ENCODE measurements around the gene DMAC2L.
"Not testable (repeated sequence)": the region's sequence is repeated elsewhere in the genome, so short reads cannot be mapped to it uniquely, and the experiment has no call there.

Gene DMAC2L

GRCh38 chr14:50311337-50311971 lies 670 bp upstream of the DMAC2L start:
- CTCF ChIA-PET, result interaction anchor here (0.8 to 2.7 kb wide), 6 partner anchors 9 to 221 kb away, joined by 3 to 9 read pairs (median 3); partner anchors contain the start of gene MAP4K5
- peak in 1 of 3 donors; percentile 55 for DNase-seq
- POLR2A ChIA-PET, result interaction anchor here (0.9 kb wide), 1 partner anchor 80 kb away, joined by 3 read pairs; the partner anchor contains the start of gene SOS2

DNA sequence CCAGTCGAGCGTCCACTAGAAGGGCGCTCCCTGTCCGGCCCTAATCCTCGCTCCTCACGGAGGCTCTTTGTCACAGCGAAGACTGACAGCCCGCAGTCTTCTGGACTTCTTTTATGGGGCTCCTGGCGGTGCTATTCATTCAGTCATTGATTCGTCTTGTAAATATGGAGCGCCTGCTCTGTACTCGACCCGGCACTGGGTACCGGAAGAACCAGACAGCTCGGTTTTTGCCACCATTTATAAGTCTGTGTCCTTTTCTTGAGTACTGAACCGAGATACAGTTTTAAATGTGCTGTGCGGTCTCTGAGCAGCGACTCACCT lies 570 bp downstream of the DMAC2L start:
- Histone ChIP-seq H3K4me3 (ENCODE audit: control insufficient read depth in 1 of 7, extremely low read depth in 1 of 7, insufficient read depth in 4 of 7, low read depth in 2 of 7, low read length in 6 of 7) (peak overlapping the region; percentile 33 to 89 (median 84)), H3K27ac (ENCODE audit: insufficient read depth in 1 of 2, low read depth in 1 of 2, low read length in 2 of 2, poor library complexity in 1 of 2, severe bottlenecking in 2 of 2) (peak overlapping the region in 1 of 2 experiments; percentile 79), H3K36me3 (ENCODE audit: control insufficient read depth in 4 of 4, insufficient read depth in 4 of 4, low read length in 3 of 4) (peaks cover 0 to 5% (median 3%) of the 10 kb centered on the region in 4 experiments), H3K9me3 (ENCODE audit: control extremely low read depth in 1 of 5, control insufficient read depth in 4 of 5, insufficient read depth in 2 of 5, low read depth in 1 of 5, low read length in 4 of 5) (peaks cover 0 to 6% (median 0%) of the 10 kb centered on the region in 5 experiments), H3K4me1 (ENCODE audit: control extremely low read depth in 1 of 4, control insufficient read depth in 4 of 4, insufficient read depth in 4 of 4, low read length in 3 of 4) (peaks cover 8 to 22% (median 18%) of the 10 kb centered on the region in 4 experiments), H3K27me3 (replicated peaks in 2 of 5; ENCODE audit: control insufficient read depth in 4 of 5, insufficient read depth in 5 of 5, low read length in 4 of 5) (no peaks in the 10 kb centered on the region)
- CTCF ChIA-PET, result interaction anchor here (2.7 kb wide), 1 partner anchor 8 kb away, joined by 9 read pairs; no protein-coding TSS in a partner anchor
- POLR2A ChIA-PET, result no interaction called here
- peak; percentile 60 to 79 (median 73) for DNase-seq
- WGBS (ENCODE audit: insufficient coverage), result under 1% methylated on average over 17 of the region's 18 CpGs

More at GRCh38 chr14:50311337-50311971, 670 bp upstream of the DMAC2L start:
- H3K4me1 ChIP-seq (ENCODE audit: control extremely low read depth in 1 of 4, control insufficient read depth in 4 of 4, insufficient read depth in 4 of 4, low read length in 3 of 4), result peaks cover 8 to 22% (median 18%) of the 10 kb centered on the region in 4 experiments
- no peaks in the 10 kb centered on the region for H3K27me3 ChIP-seq (replicated peaks in 2 of 5; ENCODE audit: control insufficient read depth in 4 of 5, insufficient read depth in 5 of 5, low read length in 4 of 5)
- peaks cover 0 to 6% (median 0%) of the 10 kb centered on the region in 5 experiments for H3K9me3 ChIP-seq (ENCODE audit: control extremely low read depth in 1 of 5, control insufficient read depth in 4 of 5, insufficient read depth in 2 of 5, low read depth in 1 of 5, low read length in 4 of 5)
- under 1% methylated on average over 16 of the region's 18 CpGs for WGBS (ENCODE audit: insufficient coverage)
- H3K36me3 ChIP-seq (ENCODE audit: control insufficient read depth in 4 of 4, insufficient read depth in 4 of 4, low read length in 3 of 4), result peaks cover 0 to 5% (median 3%) of the 10 kb centered on the region in 4 experiments
- peak overlapping the region; percentile 33 to 89 (median 84) for H3K4me3 ChIP-seq (ENCODE audit: control insufficient read depth in 1 of 7, extremely low read depth in 1 of 7, insufficient read depth in 4 of 7, low read depth in 2 of 7, low read length in 6 of 7)
- peak overlapping the region in 1 of 2 experiments; percentile 79 for H3K27ac ChIP-seq (ENCODE audit: insufficient read depth in 1 of 2, low read depth in 1 of 2, low read length in 2 of 2, poor library complexity in 1 of 2, severe bottlenecking in 2 of 2)

DNA sequence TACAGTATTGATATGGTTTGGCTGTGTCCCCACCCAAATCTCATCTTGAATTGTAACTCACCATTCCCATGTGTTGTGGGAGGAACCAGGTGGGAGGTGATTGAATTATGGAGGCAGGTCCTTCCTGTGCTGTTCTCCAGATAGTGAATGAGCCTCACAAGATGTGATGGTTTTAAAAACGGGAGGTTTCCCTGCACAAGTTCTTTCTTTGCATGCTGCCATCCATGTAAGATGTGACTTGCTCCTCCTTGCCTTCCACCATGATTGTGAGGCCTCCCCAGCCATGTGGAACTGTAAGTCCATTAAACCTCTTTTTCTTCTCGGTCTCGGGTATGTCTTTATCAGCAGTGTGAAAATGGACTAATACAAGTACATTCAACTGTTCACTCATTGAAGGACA lies 2.0 kb downstream of the DMAC2L start:
- H3K4me3 ChIP-seq (ENCODE audit: control insufficient read depth in 1 of 7, extremely low read depth in 1 of 7, insufficient read depth in 4 of 7, low read depth in 2 of 7, low read length in 6 of 7); H3K27me3 ChIP-seq (replicated peaks in 2 of 5; ENCODE audit: control insufficient read depth in 4 of 5, insufficient read depth in 5 of 5, low read length in 4 of 5); H3K36me3 ChIP-seq (ENCODE audit: control insufficient read depth in 4 of 4, insufficient read depth in 4 of 4, low read length in 3 of 4); H3K9me3 ChIP-seq (ENCODE audit: control extremely low read depth in 1 of 5, control insufficient read depth in 4 of 5, insufficient read depth in 2 of 5, low read depth in 1 of 5, low read length in 4 of 5); POLR2A ChIA-PET; H3K27ac ChIP-seq (ENCODE audit: insufficient read depth in 1 of 2, low read depth in 1 of 2, low read length in 2 of 2, poor library complexity in 1 of 2, severe bottlenecking in 2 of 2): not testable (repeated sequence)
- CTCF ChIA-PET, result interaction anchor here (1.5 to 1.6 kb wide), 2 partner anchors 26 to 27 kb away, joined by 3 to 5 read pairs; no protein-coding TSS in a partner anchor
- peak in 1 of 3 donors; percentile 23 for DNase-seq
- 80% methylated on average over 1 of the region's 3 CpGs for WGBS (ENCODE audit: insufficient coverage)
- H3K4me1 ChIP-seq (ENCODE audit: control extremely low read depth in 1 of 4, control insufficient read depth in 4 of 4, insufficient read depth in 4 of 4, low read length in 3 of 4), result peaks cover 8 to 22% (median 18%) of the 10 kb centered on the region in 4 experiments

GRCh38 chr14:50318031-50318626 lies 6.0 kb downstream of the DMAC2L start:
- POLR2A ChIA-PET, result interaction anchor here (0.7 kb wide), 1 partner anchor 351 kb away, joined by 4 read pairs; no protein-coding TSS in a partner anchor

DNA sequence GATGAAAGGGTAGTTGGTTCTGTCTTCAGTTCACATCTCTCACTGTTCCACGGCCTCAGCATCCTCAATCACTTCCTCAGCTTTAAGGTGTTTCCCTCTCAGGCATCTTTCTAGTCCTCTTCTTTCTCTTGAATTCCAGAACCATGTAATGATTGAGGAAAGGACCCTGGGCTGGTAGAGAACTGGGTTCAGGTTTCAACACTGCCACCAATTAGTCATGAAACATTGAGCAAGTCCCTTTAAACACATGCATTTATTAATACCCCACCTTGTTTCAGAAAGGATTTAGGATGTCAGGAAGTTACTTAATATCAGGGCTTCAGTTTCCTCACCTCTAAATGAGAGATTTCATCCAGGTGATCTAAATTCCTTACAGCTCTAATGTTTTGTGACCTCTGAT lies 7.2 kb downstream of the DMAC2L start:
- Histone ChIP-seq H3K9me3 (ENCODE audit: control extremely low read depth in 1 of 5, control insufficient read depth in 4 of 5, insufficient read depth in 2 of 5, low read depth in 1 of 5, low read length in 4 of 5) (peaks cover 0 to 1% (median 0%) of the 10 kb centered on the region in 5 experiments), H3K4me3 (ENCODE audit: control insufficient read depth in 1 of 7, extremely low read depth in 1 of 7, insufficient read depth in 4 of 7, low read depth in 2 of 7, low read length in 6 of 7) (no peak overlapping the region), H3K36me3 (ENCODE audit: control insufficient read depth in 4 of 4, insufficient read depth in 4 of 4, low read length in 3 of 4) (peaks cover 5 to 16% (median 11%) of the 10 kb centered on the region in 4 experiments), H3K4me1 (ENCODE audit: control extremely low read depth in 1 of 4, control insufficient read depth in 4 of 4, insufficient read depth in 4 of 4, low read length in 3 of 4) (peaks cover 5 to 10% (median 7%) of the 10 kb centered on the region in 4 experiments), H3K27ac (ENCODE audit: insufficient read depth in 1 of 2, low read depth in 1 of 2, low read length in 2 of 2, poor library complexity in 1 of 2, severe bottlenecking in 2 of 2) (no peak overlapping the region), H3K27me3 (replicated peaks in 2 of 5; ENCODE audit: control insufficient read depth in 4 of 5, insufficient read depth in 5 of 5, low read length in 4 of 5) (no peaks in the 10 kb centered on the region)
- ChIA-PET CTCF (interaction anchor here (2.2 to 5.0 kb wide), 4 partner anchors 7 to 213 kb away, joined by 6 to 26 read pairs (median 14); partner anchors contain the start of genes DMAC2L, L2HGDH and MAP4K5), POLR2A (no interaction called here)
- WGBS (ENCODE audit: insufficient coverage), result no CpG with 5 or more reads among the region's 1 CpG
- no peak for DNase-seq

More at GRCh38 chr14:50318031-50318626, 6.0 kb downstream of the DMAC2L start:
- H3K4me3 ChIP-seq (ENCODE audit: control insufficient read depth in 1 of 7, extremely low read depth in 1 of 7, insufficient read depth in 4 of 7, low read depth in 2 of 7, low read length in 6 of 7), result no peak overlapping the region
- WGBS (ENCODE audit: insufficient coverage), result 100% methylated on average over 1 of the region's 4 CpGs
- CTCF ChIA-PET, result interaction anchor here (0.5 to 2.2 kb wide), 6 partner anchors 9 to 221 kb away, joined by 3 to 6 read pairs (median 3); partner anchors contain the start of gene MAP4K5
- no peaks in the 10 kb centered on the region for H3K27me3 ChIP-seq (replicated peaks in 2 of 5; ENCODE audit: control insufficient read depth in 4 of 5, insufficient read depth in 5 of 5, low read length in 4 of 5)
- DNase-seq, result peak in 1 of 3 donors; percentile 21
- H3K36me3 ChIP-seq (ENCODE audit: control insufficient read depth in 4 of 4, insufficient read depth in 4 of 4, low read length in 3 of 4), result peaks cover 5 to 8% (median 6%) of the 10 kb centered on the region in 4 experiments
- no peak overlapping the region for H3K27ac ChIP-seq (ENCODE audit: insufficient read depth in 1 of 2, low read depth in 1 of 2, low read length in 2 of 2, poor library complexity in 1 of 2, severe bottlenecking in 2 of 2)
- peaks cover 8 to 15% (median 10%) of the 10 kb centered on the region in 4 experiments for H3K4me1 ChIP-seq (ENCODE audit: control extremely low read depth in 1 of 4, control insufficient read depth in 4 of 4, insufficient read depth in 4 of 4, low read length in 3 of 4)
- H3K9me3 ChIP-seq (ENCODE audit: control extremely low read depth in 1 of 5, control insufficient read depth in 4 of 5, insufficient read depth in 2 of 5, low read depth in 1 of 5, low read length in 4 of 5), result peaks cover 0 to 6% (median 0%) of the 10 kb centered on the region in 5 experiments

DNA sequence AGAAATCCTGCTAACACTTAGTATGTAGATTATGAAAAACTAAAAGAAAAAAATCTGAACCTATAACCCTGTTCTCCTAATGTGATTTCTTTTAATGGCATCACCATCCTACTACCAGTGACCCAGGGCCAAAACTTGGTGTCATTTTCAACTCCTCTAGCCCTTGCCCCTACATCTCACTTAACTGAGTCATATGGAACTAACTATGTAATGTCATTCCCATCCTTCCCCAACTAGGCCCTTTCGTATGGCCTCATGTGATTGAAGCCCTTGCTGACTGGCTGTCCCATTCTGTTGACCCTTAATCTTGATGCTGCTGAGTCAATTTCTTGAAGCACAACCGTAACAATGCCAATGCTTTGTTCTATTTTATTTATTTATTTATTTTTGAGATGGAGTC lies 7.6 kb downstream of the DMAC2L start:
- no peak overlapping the region for H3K27ac ChIP-seq (ENCODE audit: insufficient read depth in 1 of 2, low read depth in 1 of 2, low read length in 2 of 2, poor library complexity in 1 of 2, severe bottlenecking in 2 of 2)
- POLR2A ChIA-PET, result no interaction called here
- H3K4me3 ChIP-seq (ENCODE audit: control insufficient read depth in 1 of 7, extremely low read depth in 1 of 7, insufficient read depth in 4 of 7, low read depth in 2 of 7, low read length in 6 of 7), result no peak overlapping the region
- CTCF ChIA-PET, result interaction anchor here (1.4 to 5.0 kb wide), 7 partner anchors 8 to 457 kb away, joined by 3 to 26 read pairs (median 16); partner anchors contain the start of genes DMAC2L and L2HGDH
- peaks cover 5 to 10% (median 7%) of the 10 kb centered on the region in 4 experiments for H3K4me1 ChIP-seq (ENCODE audit: control extremely low read depth in 1 of 4, control insufficient read depth in 4 of 4, insufficient read depth in 4 of 4, low read length in 3 of 4)
- H3K9me3 ChIP-seq (ENCODE audit: control extremely low read depth in 1 of 5, control insufficient read depth in 4 of 5, insufficient read depth in 2 of 5, low read depth in 1 of 5, low read length in 4 of 5), result no peaks in the 10 kb centered on the region
- WGBS (ENCODE audit: insufficient coverage), result 71% methylated on average over 1 of the region's 2 CpGs
- H3K36me3 ChIP-seq (ENCODE audit: control insufficient read depth in 4 of 4, insufficient read depth in 4 of 4, low read length in 3 of 4), result peaks cover 2 to 19% (median 11%) of the 10 kb centered on the region in 4 experiments
- no peaks in the 10 kb centered on the region for H3K27me3 ChIP-seq (replicated peaks in 2 of 5; ENCODE audit: control insufficient read depth in 4 of 5, insufficient read depth in 5 of 5, low read length in 4 of 5)
- DNase-seq, result no peak

Measured in common myeloid progenitor, CD34-positive (primary cell).